ENCODE data around the gene CD8B2.
"Not testable (repeated sequence)": the region's sequence is repeated elsewhere in the genome, so short reads cannot be mapped to it uniquely, and the experiment has no call there.

Gene CD8B2

GRCh38 chr2:106513391-106513790, 26.2 kb downstream of the CD8B2 start:
- not testable (repeated sequence) for DNase-seq

DNA sequence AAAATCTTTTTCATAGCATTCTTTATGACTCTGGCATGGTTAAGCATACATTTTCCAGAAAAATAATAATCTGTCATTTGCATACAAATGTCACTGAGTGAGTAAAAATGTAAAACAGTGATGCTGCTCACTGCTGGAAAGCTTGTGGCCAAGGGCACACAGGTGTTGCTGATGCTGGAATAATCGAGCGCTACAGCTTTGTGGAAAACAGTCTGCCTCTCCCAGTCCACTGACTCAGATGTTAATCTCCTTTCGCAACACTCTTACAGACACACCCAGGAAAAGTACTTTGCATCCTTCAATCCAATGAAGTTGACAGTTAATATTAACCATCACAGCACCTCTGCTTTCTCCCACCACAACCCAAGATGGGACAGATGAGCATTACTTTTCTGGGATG, 27.7 kb downstream of the CD8B2 start:
- not testable (repeated sequence) for DNase-seq

- no peak for DNase-seq
Observed at GRCh38 chr2:106516436-106516835, 29.3 kb downstream of the CD8B2 start.

DNA sequence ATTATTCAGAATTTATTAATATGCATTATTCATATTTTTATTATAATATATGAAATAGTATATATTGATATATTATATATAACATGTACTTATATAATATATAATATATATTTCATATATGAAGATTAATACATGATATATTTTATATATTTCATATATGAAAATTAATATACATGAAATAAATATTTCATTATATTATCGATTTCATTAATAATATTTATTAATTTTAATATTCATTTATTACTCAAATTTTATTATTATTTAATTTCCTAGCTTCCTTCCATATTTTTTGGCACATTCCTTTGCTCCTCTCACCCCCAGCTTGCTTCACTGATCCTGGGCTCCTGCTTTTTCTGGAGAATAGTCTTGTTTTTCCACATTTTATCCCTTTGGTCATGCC, 29.7 kb downstream of the CD8B2 start:
- no peak for DNase-seq

DNA sequence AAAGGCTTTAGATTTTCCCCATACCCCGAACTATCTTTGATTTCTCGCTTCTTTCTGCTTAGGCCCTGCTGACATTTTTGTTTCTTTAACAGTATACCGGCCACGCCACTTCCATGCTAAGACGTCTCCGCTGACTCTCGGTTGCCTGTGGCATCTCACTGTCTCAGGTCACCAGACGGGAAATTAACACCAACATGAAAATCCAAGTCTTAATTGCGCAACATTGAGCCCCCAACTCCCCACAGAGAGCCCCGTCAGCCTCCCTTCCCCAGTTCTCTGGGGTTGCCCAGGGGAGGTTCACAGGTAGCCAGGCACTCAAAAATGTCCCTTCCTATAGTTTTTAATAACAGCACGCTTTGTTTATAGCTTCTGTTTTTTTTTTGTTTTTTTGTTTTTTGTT, 30.2 kb downstream of the CD8B2 start:
- no peak for DNase-seq

GRCh38 chr2:106519767-106520166, 32.6 kb downstream of the CD8B2 start:
- DNase-seq = no peak

DNA sequence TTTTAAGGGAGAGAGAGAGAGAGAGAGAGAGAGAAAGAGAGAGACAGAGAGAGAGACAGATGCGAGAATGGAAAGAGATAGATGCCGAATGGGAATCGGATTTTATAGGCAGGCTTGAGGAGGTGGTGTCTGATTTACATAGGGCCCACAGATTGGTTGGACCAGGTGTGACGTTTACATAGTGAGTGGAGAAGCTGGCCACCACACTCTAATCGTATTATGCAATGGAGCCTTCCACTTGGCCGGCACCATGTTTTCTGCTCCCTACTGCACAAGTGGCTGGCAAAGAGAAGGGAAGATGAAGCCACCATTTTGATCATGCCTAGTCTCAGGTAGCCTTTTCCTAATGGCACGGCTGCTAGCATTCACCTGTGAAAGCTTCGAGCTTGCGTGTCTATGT, 33.9 kb downstream of the CD8B2 start:
- no peak for DNase-seq

DNA sequence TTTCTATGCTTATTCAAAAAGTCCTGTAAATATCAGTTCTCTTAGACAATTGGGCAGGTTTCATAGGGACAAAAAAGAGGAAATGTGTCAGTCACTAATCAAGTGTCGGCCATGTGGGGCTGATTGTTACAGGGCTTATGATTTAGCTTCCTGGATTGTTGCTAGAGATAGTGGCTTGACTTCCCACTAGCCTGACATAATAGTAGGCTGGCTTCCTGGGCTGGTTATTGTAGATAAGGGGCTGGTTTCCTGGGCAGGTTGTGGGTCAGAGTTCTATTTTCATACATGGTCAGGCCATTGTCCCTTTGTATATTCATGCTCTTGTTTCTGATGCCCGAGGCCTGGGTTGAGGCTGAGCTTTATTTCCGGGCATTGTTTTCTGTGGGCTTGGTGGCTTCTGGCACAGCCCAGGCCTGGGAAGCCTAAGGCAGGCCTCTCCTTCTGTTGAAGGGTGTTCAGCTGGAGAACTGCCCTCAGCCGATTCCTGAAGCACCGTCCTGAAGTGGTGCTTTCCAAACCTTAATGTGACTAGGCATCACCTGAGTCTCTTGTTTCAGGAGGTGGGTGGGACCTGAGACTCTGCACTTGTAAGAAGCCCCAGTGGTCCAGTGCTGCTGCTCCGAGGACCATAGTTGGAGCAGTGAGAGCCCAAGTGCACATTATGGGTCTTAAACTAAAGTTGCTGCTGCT, 37.0 kb downstream of the CD8B2 start:
- no peak for DNase-seq

DNA sequence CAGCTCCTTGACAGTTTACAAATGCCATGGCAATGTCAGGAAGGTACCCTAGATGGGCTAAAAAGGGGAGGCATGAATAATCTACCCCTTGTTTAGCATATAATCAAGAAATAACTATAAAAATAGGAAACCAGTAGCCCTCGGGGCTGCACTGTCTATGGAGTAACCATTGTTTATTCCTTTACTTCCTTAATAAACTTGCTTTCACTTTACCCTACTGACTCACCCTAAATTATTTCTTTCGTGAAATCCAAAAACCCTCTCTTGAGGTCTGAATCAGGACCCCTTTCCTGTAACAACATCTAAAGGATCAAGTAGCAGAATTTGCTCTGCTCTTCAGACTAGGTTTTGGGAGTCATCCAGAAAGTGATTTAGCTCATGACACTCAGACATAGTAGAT, 43.7 kb downstream of the CD8B2 start:
- no peak for DNase-seq

DNA sequence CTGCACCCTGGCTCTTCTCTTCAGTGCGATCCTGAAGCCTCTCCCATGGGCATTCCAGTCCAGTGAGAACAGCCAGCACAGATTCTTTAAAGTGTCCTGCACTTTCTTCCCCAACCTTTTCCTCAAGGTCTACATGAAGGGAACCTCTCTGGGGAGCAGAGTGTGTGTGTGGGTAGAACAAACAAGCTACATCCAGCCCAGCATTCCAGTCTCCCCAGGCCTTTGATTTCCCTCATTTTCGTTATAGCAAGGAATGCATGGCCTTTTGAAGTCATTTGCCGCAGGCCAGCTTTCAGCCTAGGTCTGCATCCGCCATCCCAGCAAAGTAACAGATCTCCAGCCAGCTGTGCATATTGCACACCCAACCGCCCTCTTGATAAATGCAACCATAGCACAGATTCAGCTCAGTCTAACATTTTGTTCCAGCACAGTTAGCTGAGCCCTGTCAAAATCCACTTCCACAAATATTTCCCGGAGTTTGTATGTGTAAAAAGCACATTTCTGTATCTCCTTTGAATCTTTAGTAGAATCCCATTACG, 44.6 kb downstream of the CD8B2 start:
- DNase-seq = no peak

DNA sequence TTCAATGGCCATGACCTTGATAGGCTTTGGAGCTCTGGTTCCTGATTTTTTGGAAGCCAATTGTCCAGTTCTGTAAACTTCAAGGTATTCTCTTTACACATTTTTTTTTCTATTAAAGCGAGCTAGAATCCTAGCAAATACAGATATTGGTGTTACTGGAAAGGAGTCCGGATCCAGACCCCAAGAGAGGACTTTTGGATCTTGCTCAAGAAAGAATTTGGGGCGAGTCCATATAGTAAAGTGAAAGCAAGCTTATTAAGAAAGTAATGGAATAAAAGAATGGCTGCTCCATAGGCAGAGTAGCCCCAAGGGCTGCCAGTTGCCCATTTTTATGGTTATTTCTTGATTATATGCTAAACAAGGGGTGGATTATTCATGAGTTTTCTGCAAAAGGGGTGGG, 45.1 kb downstream of the CD8B2 start:
- no peak for DNase-seq

DNA sequence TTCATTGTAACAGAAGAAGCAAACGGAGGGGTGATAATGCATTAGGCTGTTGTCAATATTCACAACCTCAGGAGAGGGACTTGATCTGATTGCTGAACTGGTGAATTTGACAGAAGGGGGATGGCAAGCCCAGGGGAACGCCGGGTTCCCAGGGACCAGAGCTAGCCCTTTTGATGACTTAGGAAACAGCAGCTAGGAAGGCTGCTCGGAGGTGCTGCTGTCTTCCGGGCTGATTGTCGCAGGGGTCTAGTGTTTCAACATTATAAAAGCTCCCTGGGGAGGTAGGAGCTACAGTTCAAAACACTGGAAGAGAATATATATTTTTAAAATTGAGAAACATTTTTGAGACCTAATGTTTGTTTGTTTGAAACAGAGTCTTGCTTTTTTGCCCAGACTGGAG, 47.3 kb downstream of the CD8B2 start:
- no peak for DNase-seq

GRCh38 chr2:106536490-106536889, 49.3 kb downstream of the CD8B2 start:
- no peak for DNase-seq

DNA sequence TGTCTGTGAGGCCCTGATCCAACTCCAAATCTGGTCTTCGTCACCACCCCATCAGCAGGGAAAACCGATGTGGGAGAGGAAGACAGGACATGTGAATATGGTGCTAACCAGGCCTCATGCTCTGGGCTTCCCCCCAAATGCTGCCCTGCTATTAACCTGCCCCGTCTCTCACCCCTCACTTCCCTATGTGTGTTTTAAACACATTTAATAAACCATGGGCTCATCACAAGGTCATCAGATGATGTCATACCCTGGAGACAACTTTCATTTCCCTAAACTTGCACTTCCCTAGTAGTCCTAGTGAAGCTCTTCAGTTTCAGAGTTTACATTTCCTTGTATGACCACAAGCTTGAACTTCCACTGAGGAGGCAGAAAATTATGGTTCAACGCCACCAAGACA, 49.9 kb downstream of the CD8B2 start:
- DNase-seq = no peak

DNA sequence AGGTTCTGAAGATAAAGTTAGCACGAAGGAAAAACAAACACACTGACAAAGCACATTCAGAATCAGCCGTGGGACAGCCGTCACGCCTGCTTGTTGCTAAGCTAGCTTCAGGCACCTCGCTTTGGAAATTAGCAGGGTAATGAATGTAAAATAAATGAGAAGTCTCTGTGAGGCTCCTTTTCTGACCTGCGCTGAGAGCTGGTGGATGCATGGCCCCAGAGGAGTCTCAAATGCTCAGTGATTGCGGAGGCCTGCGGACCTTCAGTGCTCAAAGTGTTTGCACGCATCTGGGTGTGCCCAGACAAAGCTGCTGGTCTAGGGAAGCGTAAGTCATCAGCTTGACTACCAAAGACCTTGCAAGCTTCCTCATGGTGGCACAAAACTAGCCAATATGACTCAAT, 50.6 kb downstream of the CD8B2 start:
- DNase-seq = peak; percentile 57

DNA sequence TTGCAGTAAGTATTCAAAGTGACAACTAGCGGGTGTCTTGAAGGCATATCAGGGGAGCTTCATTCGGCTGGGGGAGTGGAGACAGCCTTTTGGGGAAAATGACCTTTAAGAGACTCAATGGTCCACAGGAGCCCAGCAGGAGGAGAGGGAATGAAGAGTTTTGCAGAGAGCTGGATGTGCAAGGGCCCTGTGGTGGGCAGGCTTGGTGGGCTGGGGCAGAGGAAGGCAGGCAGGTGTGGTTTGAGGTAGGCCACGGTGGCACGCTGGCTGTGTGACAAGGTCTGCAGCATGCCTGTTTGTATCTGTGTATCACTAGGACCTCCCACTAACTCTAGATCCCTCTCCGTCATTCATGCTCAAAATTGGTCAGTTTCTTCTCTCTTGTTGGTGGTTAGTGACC, 53.7 kb downstream of the CD8B2 start:
- DNase-seq = no peak

DNA sequence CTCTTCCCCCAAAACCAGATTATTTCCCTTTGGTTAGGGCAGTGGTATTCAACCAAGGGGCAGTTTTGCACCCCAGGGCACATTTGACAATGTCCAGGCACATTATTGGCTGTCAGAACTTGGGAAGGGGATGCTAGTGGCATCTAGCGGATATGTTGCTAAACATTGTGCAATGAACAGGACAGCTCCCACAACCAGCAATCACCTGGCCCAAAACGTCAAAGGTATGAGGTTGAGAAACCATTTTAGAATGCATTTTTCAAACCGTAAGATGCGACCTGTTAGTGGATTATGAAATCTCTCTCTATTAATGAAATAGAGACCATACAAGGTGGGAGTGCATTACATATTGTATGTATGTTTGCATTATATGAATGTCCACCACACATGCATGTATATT, 54.2 kb downstream of the CD8B2 start:
- DNase-seq = no peak

DNA sequence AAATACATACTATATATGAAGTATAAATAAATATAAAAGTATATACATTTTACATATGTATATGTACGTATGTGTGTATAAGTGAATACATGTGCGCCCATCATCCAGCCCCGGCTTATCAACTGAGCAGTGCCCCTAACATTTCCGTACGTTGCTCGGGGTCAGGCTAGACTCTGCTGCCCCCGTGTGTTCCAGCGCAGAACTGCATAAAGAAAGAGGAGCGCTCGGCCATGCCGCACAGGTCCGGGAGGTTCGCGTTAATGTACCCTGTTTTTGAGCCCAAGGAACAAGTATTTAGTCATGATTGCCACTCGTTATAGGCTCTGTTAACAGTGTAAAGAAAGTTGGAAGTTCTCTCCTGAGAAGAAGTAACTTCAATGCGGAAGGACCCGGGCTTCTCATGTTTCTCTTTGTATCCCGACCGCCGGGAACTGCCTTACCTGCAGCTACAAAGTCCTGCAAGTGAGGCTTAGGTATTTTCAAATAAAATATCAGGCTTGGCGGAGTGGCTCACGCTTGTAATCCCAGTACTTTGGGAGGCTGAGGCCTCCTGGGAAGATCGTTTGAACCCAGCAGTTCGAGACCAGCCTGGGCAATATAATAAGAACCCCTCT, 55.7 kb downstream of the CD8B2 start:
- DNase-seq = peak; percentile 89

GRCh38 chr2:106545007-106545406, 57.8 kb downstream of the CD8B2 start:
- DNase-seq = no peak

DNA sequence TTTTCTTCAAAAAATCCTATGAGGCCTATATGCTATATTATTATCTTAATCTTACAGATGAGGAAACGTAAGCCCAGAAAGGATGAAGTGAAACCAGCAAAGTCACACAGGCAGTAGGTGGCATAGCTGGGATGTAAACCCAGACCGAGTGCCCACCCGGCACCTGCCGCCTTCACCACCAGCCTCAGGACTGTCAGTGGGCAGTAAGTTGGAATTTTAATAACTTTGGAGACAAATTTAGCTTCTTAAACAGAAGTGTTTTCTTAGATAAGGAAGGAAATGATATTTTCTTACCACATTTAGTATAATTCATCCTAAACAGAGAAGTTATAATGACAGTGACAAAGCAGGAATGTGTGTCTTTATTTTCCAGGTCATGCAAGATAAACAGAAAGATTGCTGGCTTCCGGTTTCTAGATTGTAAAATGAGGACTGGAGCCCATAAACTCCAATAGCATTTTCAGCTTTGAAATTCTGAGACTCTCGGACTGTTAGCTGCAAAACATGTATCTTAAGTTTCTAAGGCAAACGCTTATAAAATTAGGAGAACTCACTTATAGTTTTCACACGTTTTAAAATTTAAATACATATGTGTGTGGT, 59.3 kb downstream of the CD8B2 start:
- DNase-seq = no peak

- no peak for DNase-seq
Observed at GRCh38 chr2:106547164-106547903, 60.2 kb downstream of the CD8B2 start.

DNA sequence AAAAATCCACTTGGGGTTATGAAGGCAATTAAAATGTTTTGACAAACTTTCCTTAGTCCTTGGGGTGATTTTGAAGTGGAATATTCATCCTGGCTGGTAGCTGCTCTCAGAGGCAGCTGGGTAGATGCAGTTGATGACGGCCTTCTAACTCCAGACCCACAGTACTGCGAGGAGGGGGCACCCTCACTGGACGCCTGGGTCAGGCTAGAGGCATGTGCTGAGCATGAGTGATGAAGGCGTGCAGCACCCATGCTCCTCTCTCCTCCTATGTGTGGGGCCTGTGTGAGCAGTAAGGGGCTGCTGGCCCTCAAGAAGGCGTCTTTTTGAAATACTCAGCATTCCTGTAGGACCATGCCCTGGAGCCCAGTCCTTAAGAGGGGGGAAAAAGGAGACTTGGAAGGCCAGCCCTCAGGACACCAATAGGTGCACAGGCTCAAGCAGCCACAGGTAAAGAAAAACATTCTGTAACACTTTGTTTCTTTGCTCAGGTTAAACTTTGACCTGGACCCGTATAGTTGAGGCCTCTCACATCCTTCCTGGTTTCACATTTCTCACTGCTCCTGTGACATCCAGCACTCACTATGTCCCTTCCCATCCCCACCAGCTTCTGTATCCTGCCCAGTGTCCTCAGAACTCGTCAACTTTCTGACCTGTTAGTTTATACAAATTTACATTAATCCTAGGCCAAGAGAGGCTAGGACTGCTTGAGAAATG, 64.4 kb downstream of the CD8B2 start:
- DNase-seq = no peak

GRCh38 chr2:106552921-106553320, 65.8 kb downstream of the CD8B2 start:
- DNase-seq = no peak
